Stimulated activated CD8-positive, alpha-beta memory T cell treated with anti-CD3 and anti-CD28 coated beads, Interleukin-7, amount 100 ng/mL, for 48 hours (primary cell): ENCODE results near the gene YBX1.
A peak's percentile ranks its signal among the peaks of the same experiment; 100 is the strongest.

ENCODE experiments used
- DNase-seq, 2 donors: peaks; one replicate each; pipeline ENCODE4 v3.0.0-alpha.2; 2020; ENCODE audit warnings: low read depth in 1 of 2; ENCODE audit errors: extremely low read depth in 1 of 2

Gene YBX1

DNA sequence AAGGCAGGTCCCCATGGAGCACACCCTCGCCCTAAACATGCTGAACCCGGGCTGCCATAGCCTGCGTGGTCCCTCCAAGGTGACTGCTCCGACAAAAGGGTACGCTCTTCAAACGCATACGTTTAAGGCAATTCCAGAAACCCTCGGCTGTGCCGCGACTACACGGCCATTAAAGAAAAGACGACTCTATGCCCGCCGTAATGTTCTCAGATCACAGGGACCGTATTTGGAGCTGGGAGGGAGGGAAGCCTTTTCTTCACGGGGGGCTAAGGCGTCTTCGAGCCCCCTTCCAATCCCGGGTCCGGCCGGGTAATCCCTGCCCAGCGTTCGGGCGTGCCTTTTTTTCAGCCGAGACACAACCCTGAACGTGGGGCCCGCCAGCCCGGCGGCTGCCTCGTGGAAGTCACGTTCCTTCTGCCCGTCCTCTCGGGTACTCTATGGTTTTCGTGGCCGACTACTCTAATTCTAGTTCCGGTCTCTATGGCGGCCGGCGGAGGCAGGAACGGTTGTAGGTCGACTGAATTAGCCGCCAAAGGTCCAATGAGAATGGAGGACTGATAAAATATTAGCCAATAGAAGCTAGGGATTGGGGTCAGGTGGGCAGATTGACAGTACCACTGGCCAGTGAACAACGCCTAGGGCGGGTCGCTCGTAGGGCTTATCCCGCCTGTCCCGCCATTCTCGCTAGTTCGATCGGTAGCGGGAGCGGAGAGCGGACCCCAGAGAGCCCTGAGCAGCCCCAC, at the start of gene YBX1:
Gene YBX1, plus strand, starts transcription at position 678 of the 743 bp plus-strand sequence. CDS start 148 bp downstream, outside the sequence.
- peak; percentile 81 to 90 for DNase-seq

GRCh38 chr1:42639116-42639515, 43.1 kb upstream of the YBX1 start:
- DNase-seq, result no peak

GRCh38 chr1:42646056-42646455, 36.2 kb upstream of the YBX1 start:
- no peak for DNase-seq

GRCh38 chr1:42657201-42657600, 25.0 kb upstream of the YBX1 start:
- DNase-seq, result no peak

DNA sequence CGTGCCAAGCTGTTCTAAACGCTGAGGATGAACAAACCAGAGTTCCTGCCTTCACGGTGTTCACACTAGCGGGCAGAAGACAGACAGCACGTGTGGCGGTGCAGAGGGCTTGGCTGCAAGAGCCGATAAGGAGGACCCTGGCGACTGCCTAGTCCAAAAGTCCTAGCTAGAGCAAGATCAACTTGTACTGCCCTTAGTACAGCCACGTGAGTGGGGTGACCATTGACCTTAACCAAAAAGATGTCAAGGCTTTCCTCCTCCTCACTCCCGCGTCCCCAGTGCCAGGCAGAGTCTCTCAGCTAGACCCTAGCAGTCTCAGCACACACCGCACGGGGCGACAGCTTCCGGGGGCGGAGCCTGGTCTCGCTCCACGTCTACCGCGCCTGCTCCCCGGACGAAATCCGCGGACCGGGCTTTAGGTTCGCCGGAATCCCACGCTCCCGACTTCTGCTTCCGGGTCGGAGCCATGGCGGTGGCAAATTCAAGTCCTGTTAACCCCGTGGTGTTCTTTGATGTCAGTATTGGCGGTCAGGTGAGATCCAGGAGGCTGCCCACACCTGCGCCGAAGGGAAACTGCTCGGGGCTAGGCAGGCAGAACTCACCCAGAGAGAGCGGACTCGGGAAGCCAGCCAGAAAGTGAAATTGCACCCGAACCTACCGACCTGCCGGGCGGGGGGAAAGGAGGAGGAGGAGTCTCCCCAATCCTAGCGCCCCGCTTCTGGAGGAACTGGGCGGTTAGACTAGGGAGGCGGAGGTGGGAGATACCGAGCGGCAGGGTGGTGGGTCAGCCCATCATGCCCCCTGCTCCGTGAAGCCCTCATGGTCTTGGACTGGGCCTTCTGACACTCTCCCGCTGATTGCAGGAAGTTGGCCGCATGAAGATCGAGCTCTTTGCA, 24.0 kb upstream of the YBX1 start, which contains the start of gene PPIH:
Gene PPIH, plus strand, starts transcription at position 443 of the 896 bp plus-strand sequence. Its CDS starts 24 bp downstream, at position 467.
- DNase-seq, result peak; percentile 90 to 96

DNA sequence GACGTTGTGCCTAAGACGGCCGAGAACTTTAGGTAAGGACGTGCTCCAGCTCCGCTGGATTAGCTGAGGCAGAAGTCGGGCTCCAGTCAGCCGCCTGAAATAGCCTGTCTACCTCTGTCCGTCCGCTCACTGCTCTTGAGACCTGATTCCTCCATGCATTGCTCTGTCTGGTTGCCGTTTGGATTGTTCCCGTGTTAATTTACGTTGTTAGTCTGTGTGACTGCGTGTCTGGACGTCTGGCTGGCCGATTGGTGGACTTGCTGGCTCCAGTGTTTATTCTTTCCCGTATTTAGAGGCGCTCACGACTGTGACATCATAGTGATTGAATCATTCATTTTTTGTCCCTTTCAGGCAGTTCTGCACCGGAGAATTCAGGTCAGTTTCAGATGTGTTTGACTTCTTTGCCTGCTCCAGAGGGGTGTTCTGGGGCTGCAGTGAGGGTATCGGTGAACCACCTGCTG, 23.3 kb upstream of the YBX1 start:
- DNase-seq, result no peak

DNA sequence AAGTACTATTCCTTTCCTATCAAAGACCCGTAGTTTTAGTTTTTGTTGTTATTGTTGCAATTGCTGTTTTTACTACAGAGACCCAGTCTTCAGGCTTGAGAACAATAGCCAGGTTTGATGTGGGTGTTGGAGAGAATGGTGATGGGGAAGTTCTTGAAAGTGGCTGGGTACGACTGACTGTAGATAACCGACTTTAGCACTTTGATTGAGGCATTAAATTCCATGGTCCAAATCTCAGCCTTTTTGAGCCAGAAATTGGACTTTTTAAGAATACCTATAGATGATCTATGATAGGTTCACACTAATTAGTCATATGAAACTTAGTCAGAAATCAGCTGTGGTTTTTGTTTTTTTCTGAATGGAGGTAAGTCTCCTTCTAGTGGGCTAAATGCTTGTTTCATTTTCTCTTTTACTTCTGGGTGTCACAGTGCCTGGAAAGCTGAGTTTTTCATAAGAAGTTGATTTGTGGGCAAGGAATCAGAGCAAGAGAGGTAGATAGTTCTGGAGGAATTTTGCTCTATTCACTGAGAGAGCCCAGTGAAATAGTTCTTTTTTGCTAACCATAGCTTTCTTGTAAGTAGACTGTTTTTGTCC, 21.2 kb upstream of the YBX1 start:
- no peak for DNase-seq

GRCh38 chr1:42669936-42670335, 12.3 kb upstream of the YBX1 start:
- no peak for DNase-seq

GRCh38 chr1:42670425-42670824, 11.8 kb upstream of the YBX1 start:
- no peak for DNase-seq

- no peak for DNase-seq
Observed at GRCh38 chr1:42674214-42674613, 8.0 kb upstream of the YBX1 start.

GRCh38 chr1:42674682-42675081, 7.5 kb upstream of the YBX1 start:
- DNase-seq, result no peak

GRCh38 chr1:42675467-42675866, 6.8 kb upstream of the YBX1 start:
- DNase-seq, result no peak

GRCh38 chr1:42676534-42677087, 5.6 kb upstream of the YBX1 start:
- no peak for DNase-seq

GRCh38 chr1:42679364-42679983, 2.7 kb upstream of the YBX1 start:
- no peak for DNase-seq

- DNase-seq, result no peak
Observed at GRCh38 chr1:42680055-42680454, 2.2 kb upstream of the YBX1 start.

- no peak for DNase-seq
Observed at GRCh38 chr1:42680921-42681683, 1.1 kb upstream of the YBX1 start.

- DNase-seq, result peak in 1 of 2 donors; percentile 9
Observed at GRCh38 chr1:42682484-42682738, 193 bp downstream of the YBX1 start.

DNA sequence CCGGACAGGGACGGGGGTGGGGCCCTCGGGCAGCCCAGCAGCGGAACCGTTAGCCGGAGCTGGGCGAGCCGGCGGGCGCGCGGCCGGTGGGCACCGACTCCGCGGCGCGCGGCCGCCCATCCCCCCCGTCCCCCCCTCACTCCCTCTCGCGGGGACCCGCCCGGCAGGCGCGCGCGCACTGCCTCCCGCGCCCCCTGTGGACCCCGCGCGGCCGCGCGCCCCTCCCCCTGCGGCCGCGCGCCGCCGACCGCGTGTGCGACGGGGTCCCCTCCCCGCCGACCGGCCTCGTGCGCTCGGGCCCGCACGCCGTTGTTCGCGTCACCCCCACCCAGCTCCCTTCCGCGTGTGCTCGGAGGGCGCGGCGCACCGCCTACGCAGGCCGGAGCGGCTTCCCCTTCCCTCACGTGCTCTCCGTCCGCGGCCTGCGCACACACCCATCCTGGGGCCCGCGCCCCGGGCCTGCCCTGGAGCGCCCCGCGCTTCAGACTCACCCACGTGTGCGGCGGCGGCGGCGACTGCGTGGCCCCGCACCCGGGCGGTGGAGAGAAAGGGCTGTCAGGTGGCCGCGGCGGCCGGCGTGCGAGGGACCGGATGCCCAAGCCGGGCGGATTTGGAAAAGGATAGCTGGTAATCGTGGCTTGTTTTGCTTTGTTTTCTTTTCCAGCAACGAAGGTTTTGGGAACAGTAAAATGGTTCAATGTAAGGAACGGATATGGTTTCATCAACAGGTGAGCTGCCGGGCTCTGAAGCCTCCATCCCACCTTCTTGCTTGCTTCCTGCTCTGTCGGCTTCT, 717 bp downstream of the YBX1 start:
- DNase-seq, result peak; percentile 46 to 52

- no peak for DNase-seq
Observed at GRCh38 chr1:42684139-42684538, 1.9 kb downstream of the YBX1 start.
